ENCODE results near the gene FGF8. TPM values are rescaled to one million over a fixed set of nuclear protein-coding genes. Genes with fewer than 3 reads are reported as not detected.

FGF8 gene
- polyA plus RNA-seq, 4 donors: 6.8 to 8.9 (median 8.1) TPM

DNA sequence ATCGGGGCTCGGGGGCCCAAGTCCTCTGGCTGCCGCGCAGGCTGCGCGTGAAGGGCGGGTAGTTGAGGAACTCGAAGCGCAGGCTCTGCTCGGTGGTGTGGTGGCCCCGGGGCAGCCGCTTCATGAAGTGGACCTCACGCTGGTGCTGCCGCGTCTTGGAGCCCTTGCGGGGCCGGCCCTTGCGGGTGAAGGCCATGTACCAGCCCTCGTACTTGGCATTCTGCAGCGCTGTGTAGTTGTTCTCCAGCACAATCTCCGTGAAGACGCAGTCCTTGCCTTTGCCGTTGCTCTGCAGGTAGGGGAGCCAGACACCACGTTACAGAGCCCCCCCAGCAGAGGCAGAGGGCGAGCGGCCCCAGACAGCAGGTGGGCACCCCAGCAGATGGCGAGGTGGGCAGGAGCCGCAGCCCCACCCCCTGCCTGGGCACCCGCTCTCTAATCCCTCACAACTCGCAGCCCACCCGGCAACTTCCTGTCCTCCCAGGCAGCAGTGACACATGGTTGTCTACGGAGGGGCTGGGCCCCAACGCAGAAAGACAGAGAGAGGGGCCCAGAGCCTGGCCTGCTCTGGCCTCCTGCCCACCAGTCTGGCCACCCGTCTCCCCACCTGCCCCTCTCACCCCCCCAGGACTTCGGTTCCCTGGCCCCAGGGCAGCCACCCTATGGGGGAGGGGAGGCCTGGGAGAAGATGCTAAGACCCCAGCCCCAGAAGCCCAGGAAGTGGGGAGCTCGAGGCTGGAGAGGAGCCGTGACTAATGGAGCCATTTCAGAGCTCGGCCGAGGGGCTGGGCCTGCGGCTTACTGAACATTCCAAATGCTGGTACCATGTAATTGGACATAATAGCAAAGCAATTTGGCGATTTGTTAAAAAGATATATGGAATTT lies 5.3 kb downstream of the FGF8 start:
- DNase-seq (ENCODE audit: low read depth in 4 of 4, low spot score in 3 of 4): no peak

DNA sequence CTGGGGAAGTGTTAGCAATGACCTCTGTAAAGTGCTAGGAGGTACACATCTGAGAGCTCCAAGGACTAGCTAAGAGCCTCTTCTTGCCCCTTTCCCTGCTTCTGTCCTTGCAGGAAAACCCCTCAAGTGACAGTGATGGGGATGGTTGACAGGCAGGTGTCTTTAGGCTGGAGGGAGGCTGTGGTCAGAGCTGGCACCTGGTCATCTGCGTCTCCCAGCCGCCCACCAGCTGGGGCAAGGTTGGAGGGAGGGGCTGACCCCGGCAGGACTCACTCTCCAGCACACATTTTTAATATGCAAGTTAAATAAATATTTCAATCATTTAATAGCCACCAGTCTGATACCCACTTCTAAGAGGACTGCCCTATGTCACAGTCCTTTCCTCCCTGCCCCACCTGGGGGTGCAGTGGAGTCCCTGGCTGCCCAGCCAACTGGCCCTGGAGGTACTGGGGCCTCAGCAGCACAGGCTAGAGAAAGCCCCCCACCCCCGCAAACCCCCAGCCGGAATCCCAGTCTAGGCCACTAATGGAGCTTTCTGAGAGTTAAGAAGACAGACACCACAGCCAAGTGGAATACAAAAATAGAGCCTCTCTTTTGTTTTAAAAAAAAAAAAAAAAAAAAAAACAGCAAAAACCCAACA lies 6.3 kb downstream of the FGF8 start:
- no peak for DNase-seq (ENCODE audit: low read depth in 4 of 4, low spot score in 3 of 4)

DNA sequence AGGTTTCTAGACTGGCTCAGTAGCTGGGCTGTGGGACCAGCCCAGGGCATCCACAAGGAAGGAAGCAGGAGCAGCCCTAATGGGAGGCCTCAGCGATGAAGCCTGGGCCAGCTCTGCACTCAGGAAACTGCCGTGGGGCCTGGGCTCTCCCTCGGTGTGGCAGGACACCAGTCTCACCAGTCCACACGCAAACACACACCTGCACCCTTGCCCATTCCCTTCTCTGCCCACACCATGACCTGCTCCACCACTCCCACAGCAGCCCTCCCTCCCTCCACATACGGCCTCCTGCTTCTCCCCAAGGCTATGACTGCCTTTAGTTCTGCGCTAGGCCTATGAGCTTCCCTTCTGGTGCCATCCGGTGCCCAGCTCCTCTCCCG lies 7.1 kb downstream of the FGF8 start:
- no peak for DNase-seq (ENCODE audit: low read depth in 4 of 4, low spot score in 3 of 4)

DNA sequence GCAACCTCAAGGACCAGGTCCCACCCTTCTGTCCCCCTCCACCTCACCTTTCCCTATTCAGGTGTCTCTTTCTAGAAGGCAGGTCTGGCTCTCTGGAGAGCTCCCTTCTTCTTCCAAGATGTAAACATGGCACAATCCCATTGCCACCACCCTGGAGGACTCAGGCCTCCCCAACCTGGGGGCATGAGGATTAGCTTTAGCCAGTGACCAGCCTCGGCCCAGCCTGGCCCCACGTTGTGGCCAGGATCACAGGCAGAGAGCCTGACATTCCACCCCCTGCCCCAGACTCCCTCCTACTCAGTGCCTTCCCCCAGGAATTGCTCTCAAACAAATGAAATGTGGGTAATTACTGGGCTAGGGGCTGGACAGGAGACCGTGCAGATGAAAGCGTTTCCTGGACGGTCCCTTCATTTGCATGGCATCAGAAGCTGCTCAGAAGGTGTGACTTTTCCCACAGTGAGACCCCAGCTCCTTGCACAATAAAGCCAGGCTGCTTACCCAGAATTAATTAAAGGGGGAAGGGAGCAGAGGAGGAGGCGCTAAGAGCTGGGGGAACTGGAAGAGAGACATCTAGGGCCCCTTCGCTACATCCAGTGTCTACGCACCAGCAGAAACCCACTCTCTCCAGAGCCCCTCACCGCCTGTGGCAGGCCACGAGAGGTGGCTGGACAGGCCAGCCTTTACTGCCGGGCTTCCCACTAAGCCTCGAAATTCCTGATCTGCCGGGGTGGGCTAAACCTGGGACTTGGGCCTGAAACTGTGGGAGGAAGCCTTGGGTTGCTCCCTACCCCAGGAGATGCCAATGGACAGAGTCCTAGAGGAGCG lies 7.7 kb downstream of the FGF8 start:
- no peak for DNase-seq (ENCODE audit: low read depth in 4 of 4, low spot score in 3 of 4)

DNA sequence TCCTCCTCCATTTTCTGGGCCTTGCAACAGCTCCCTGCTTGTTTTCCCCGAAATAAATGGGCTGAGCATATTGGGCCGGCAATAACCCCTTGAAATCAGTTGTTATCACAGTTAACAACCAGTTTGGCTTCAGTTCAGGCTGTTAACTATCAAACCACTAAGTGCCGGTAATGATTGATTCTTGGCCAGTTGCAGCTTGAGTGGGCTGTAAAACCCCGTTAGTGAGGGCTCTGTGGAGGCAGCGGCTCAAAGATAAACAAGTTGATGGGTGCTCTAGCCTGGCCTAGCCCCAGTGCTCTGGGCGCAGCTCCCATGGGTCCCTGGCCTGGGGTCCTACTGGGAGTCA lies 8.3 kb downstream of the FGF8 start:
- no peak for DNase-seq (ENCODE audit: low read depth in 4 of 4, low spot score in 3 of 4)

DNA sequence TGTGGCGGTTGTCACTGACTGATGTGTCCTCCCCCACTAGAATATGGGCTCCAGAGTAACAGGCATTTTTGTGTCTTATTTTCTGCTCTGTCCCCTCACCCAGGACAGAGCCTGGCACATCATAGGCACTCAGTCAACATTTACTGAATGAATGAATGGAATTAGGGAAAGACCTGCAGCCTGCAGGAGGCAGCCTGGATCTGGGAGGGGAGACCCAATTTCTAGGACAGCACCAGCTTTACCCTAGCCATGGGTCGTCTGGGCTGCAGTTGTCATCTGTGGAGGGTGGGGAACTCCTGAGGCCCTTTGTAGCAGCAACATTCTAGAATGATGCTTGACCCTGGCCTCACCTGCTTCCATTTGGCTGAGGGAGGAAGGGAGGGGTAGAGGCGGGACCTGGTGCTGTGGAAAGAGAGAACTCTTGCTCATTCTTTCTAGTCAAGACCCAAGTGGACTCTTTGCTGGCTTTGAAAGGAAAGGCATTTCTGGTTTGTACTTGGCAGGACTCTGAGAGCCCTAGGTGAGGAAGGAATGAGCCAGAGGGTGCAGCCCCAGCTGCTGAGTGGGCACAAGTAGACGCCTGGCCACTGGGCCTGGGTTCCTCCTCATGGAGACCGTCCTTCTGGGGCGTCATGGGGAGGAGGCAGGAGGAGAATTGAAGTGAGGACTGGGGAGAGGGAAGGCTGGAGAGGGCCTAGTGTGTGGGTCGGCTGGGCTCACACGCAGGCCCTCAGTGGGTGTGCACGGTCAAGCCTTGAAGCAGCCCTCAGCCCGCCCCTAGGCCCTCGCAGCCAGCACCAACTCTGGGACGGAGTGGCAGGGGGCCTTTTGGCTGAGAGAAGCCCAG lies 8.9 kb downstream of the FGF8 start:
- DNase-seq (ENCODE audit: low read depth in 4 of 4, low spot score in 3 of 4): no peak

DNA sequence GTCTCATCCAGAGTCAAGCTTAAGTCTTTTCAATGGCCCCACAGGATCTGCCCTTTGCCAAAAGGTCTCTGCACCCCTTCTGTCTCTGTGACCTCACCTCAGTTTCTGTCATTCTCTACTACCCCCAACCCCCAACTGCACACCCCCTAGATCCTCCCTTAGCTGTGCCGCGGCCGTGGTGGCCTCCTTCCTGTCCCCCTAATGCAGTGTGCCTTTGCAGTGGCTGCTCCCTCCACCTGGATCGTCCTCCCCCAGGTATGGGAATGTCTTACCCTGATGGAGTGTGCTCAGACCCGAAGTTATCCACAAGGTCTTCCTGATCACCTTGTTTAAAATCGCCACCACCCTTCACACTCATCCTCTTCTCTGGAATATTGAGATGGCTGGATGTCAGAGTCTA lies 9.6 kb downstream of the FGF8 start:
- no peak for DNase-seq (ENCODE audit: low read depth in 4 of 4, low spot score in 3 of 4)

DNA sequence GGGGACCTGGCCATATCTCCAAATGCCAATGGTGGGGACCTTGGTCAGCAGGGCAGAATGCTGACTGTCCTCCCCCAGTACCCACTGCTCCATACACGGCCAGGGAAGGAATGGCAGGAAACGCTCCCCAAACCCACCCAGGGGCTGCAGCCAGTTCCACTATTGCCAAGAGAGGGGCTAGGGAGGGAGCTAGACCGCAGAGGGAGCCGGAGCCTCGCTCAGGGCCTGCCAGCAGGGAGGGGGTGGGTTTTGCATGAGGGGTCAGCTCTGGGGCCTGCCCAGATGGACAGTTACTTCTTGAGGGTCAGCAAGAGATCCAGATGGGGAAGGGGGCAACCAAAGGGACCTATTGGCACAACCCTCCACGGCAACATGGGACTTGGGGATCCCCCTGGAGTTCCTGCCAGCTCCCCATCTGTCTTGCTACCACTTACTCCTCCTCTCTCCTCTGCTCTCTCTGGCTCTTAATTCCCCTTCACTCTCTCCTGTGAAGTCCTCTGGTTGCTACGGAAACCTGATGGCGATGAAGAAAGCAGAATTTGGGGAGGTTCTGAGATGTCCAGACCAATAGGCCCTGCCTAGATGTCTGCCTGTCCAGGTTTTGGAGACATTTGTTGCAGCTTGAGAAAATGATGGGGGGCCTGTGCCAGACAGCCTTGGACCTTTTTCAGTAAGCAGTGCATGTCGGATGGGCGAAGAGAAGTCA lies 12.6 kb downstream of the FGF8 start:
- DNase-seq (ENCODE audit: low read depth in 4 of 4, low spot score in 3 of 4): no peak

DNA sequence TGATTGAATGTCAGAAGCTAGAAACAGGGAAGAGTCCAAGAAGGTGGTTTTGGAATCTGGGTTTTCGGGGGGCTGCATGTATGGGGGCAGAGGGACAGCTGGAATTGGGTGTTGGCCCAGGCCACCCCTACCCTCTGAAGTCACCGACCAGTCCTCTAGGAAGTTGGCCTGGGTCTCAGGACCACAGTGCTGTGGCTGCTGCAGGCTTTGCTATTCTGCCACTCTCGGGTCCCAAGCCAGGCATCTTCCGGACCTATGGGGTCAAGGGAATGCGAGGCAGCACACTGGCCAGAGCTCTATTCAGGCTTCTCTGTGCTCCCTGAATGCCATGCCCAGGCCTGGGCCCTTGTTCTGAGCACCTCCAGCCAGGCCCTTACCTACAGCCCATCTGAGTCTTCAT lies 13.2 kb downstream of the FGF8 start:
- no peak for DNase-seq (ENCODE audit: low read depth in 4 of 4, low spot score in 3 of 4)

DNA sequence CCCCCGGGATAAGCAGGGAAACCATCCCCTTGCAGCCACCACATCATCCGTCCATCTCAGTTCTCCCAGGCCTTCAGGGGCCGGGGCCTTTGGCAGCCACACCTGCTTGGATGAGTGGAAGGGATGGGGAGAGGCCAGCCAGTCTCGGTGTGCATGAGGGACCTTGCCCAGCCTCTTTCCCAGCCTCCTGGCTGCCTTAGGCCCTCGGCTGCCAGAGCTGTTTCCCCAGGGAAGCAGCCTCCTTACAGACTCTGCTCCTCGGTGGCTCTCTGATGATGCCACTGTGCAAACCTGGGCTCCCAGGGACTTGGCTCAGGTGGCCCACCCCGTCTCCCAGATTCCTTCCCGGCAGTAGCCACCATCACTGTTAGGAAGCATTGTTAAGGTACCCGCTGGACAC lies 14.7 kb downstream of the FGF8 start:
- DNase-seq (ENCODE audit: low read depth in 4 of 4, low spot score in 3 of 4): no peak

DNA sequence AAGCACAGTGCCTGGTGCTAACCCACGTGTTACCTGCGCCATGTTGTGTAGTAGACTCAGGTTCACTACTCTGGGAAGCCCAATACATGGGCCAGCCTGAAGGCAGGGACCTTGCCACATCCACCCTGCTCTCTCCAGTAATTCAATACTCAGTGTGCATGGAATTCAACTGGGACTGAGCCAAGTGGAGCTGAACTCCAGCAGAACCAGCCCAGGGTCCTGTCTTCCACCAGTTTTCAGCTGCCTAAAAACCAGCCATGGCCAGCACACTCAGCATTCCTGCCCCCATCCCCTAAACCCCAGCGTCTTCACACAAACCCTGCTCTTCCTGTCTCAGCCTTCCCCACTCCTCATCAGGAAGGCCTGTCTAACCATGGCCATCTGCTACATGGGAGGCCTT lies 15.4 kb downstream of the FGF8 start:
- no peak for DNase-seq (ENCODE audit: low read depth in 4 of 4, low spot score in 3 of 4)

DNA sequence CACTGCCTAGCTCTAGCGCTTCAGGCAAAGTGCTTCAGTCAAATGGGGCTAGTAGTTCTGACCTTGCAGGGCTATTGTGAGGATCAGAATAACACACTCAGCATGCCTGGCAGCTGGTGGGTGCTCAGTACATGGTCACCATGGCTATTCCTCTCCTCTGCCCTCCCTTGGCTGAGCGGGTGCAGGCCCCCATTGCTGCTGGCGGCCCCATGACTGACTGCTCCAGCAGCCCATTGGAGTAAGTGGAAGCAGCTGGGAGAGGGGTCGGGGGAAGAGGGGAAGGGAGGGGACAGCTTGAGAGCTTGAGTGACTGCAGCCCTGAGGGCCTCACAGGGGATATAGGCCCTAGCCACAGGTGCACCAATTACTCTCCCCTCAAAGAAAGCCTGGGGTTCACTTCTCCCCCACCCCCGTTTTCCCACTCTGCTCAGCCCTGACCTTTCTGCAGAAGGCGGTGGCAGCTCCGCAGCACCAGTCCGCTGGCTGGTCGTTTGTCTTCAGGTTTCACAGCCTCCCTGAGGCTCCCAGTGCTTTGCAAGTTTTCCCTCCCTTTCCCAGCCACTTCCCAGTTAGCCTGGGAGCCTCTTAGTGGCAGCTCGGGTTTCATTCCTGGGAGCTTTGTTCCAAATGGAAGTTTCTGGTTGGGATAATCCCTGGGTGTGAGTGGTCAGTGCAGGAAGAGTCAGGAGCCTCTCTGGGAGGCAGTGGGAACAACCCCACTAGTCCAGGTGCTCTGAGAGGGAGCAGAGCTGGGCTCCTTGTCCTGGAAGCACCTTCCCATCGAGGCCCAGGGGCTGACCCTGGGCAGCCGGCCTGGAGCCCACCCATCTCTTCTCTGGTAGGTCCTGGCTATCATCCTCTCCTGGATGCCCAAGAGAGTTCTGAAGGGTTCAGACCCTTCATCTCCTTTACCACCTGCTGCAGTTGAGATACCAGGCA lies 16.3 kb downstream of the FGF8 start:
- DNase-seq (ENCODE audit: low read depth in 4 of 4, low spot score in 3 of 4): no peak

DNA sequence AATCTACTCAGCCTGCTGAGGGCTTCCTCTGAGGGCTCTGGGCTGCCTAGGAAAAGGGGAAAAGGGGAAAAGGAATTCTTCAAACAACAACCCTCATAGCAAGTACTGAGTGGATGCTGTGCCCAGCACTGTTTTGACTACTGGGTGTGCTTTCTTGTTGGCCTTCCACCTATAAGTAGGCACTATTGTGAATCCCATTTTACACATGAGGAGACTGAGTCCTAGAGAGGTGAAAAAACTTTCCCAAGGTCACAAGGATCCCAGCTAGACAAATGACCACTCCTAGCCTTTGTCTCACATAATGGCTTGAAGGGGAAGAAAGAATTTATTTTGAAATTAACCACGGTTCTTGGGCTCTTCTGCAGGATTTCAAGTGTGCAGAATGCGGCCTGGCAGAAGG lies 17.1 kb downstream of the FGF8 start:
- no peak for DNase-seq (ENCODE audit: low read depth in 4 of 4, low spot score in 3 of 4)

DNA sequence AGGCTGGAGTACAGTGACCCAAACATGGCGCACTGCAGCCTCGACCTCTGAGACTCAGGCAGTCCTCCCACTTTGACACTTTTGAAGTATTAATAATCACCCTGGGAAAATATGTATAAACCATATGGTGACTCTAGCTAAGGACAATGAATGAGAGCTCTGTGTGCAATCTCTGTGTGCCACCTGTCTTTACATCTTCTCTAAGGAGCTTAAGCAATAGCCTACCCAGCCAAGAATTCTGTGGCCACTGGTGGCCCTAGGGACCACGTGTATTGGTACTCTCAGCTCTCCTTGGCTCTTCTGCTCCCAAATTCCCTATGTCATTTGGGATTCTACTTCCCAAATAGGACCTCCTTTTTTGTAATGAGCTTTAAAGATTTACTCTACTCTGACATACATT lies 23.7 kb downstream of the FGF8 start:
- DNase-seq (ENCODE audit: low read depth in 4 of 4, low spot score in 3 of 4): no peak

DNA sequence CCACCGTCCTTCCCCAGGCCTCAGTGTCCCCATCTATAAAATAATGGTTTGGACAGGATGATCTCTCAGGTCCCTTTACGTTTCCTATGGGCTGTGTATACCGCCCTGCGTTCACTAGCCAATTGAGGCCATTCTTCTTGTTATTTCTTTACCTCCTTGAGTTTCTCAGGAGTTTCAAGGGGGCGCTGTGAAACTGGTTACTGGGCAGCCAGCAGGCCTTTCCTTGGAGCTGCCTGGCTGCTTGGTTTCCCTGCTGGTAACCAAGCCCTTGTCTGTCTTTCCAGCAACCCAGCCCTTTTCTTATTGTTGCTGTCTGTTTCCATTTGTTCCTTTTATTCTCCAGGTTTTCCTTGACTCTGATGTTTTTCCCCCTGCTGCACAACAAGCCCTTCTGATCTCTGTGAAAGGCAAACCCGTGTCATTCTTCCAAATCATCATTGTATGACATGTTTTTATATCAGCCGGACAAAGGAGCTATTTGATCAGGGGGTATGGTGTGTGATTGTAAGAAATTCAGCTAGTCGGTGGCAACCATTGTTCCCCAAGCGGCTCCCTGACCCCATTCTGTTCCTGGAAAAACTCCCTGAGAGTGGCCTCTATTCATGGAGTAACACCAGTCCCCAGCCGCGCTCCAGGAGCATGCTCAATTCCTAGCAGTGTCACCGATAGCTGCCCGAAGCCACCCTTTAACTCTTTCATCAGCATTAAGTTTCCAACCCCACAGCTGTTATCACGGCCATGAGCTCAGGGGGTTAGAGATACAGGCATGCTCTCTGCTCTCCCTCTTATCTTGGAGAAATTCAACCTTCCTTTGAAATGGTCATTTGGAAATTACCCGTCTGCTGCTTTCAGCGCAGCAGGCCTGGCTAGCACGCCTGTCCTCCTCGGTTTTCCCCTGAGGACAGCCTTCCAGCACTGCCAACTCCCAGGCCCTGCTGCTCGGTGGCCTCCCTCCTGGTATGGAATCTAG lies 26.6 kb downstream of the FGF8 start:
- DNase-seq (ENCODE audit: low read depth in 4 of 4, low spot score in 3 of 4): no peak

DNA sequence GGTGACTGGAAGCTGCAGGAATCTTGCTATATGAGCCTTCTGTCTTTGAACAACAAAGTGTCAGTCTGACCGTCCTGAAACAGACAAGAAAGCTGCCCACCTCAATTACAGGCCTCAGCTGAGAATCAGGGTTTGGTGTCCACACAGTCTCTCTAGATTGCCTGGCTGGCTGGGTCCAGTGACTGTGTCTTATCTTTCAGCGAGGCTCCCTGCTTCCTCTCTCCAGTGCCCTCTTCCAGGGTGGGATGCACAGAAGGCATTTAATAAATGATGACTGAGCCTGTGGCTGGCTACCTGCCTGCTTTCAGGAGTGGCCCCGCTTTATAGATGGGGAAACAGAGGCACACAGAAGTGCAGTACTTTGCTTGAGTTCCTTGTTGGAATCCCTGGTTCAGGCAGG lies 27.4 kb downstream of the FGF8 start:
- no peak for DNase-seq (ENCODE audit: low read depth in 4 of 4, low spot score in 3 of 4)

DNA sequence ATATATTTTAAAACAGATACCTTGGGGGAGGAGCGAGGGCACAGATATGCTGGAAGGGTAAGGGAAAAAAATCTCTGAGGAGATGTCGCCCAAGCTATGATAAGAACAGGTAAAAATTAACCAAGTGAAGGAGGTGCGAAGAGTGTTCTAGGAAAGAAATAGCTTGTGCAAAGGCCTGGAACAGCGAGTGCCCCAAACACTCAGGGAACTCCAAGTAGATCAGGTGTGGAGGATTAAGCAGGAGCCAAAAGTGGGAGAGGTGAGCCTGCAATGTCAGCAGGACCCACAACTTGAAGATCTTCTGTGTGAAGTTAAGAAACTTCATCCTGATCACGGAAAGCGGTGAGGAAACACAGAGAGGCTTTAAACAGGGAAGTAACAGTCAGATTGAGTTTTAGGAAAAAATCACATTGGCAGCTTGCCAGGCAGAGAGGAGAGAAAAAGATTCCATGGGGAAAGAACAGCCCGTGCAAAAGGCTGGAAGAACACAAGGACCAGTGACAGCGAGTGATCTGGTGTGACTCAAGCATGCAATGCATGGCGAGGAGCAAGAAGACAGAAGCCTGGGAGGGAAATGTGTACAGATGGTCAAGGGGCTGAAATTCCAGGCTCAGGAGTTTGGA lies 30.7 kb downstream of the FGF8 start:
- DNase-seq (ENCODE audit: low read depth in 4 of 4, low spot score in 3 of 4): no peak
